Kidney (tissue), 14 donors: ENCODE results near the gene SLFNL1. TPM values are rescaled to one million over a fixed set of nuclear protein-coding genes. Genes with fewer than 3 reads are reported as not detected.

Experiments
- DNase-seq, 5 donors: peaks; one replicate each; pipeline ENCODE4 v3.0.0-alpha.2; 2013 to 2020
- FAIRE-seq: peaks from 2 replicates; lab custom pipeline; 2012; peaks lifted over from hg19 to GRCh38; lab: Jason Lieb, UNC
- H3K27ac ChIP-seq, 2 donors: one replicate each; pipeline ENCODE4 v1.7.0; 2013; ENCODE audit warnings: low read depth in 2 of 2, low read length in 2 of 2, inconsistent platforms in 1 of 2
- H3K27me3 ChIP-seq: one replicate; pipeline ENCODE4 v1.7.1; 2013; ENCODE audit warnings: low read length, inconsistent platforms; ENCODE audit not compliant: control insufficient read depth, insufficient read depth
- H3K36me3 ChIP-seq, 3 donors: one replicate each; pipeline versions ENCODE4 v1.7.0 to v1.7.1; 2013; ENCODE audit warnings: low read length in 3 of 3, control low read depth in 1 of 3, inconsistent platforms in 1 of 3; ENCODE audit not compliant: insufficient read depth in 3 of 3, control insufficient read depth in 2 of 3
- H3K4me1 ChIP-seq, 3 donors: one replicate each; pipeline versions ENCODE4 v1.7.0 to v1.7.1; 2013; ENCODE audit warnings: low read length in 3 of 3, inconsistent platforms in 1 of 3, low read depth in 1 of 3; ENCODE audit not compliant: control insufficient read depth in 2 of 3, insufficient read depth in 2 of 3
- H3K4me3 ChIP-seq, 3 donors: one replicate each; pipeline versions ENCODE4 v1.7.0 to v1.8.1; 2013; ENCODE audit warnings: low read length in 3 of 3, control low read depth in 1 of 3, inconsistent platforms in 1 of 3
- H3K9ac ChIP-seq, 3 donors: one replicate each; pipeline versions ENCODE4 v1.7.0 to v1.7.1; 2013; ENCODE audit warnings: low read length in 3 of 3, control low read depth in 1 of 3, inconsistent platforms in 1 of 3
- H3K9me3 ChIP-seq, 3 donors: one replicate each; pipeline versions ENCODE4 v1.7.0 to v1.7.1; 2013; ENCODE audit warnings: low read length in 3 of 3, control low read depth in 1 of 3, inconsistent platforms in 1 of 3; ENCODE audit not compliant: control insufficient read depth in 2 of 3, insufficient read depth in 1 of 3
- CTCF ChIP-seq: IDR thresholded peaks from 3 replicates; pipeline ENCODE4 v1.5.1; 2012; ENCODE audit warnings: mild to moderate bottlenecking, moderate library complexity, borderline replicate concordance; ENCODE audit not compliant: insufficient read depth; ENCODE audit errors: extremely low read depth
- intact Hi-C: fragments of 100-400 bp; cut with DNase I; formaldehyde crosslinking; loops from one replicate; pipeline ENCODE4 v1.11.1; 2022
- polyA plus RNA-seq: library from polyadenylated mRNA; stranded (reverse); fragments of 350-450 nt; fragmentation: Illumina TruSeq; extraction: RNeasy Lipid Tissue Mini Kit (QIAGEN cat#74804); gene quantifications from one replicate; pipeline ENCODE4 v1.2.3, GENCODE V29; 2014; ENCODE audit warnings: low read depth, low replicate concordance; ENCODE audit not compliant: insufficient read depth
- total RNA-seq: library from RNA; stranded (reverse); fragmentation: NEBNext Ultra II Directional; extraction: Animal tissue kit (Norgen Biotek cat#: 25700); gene quantifications from one replicate; pipeline ENCODE4 v1.2.1, GENCODE V29; 2021
- donor health status: control.
- donor health status: control.
- donor health status: control.
- donor health status: control.
- donor health status: control.
- donor health status: DM: yes; HTN: yes; CAD: no.
- donor health status: Normal renal cell carcinoma (clear cell type).

Gene SLFNL1
- total and polyA plus RNA-seq, 2 donors from 2014 or later: 0.32 to 0.50 TPM

- H3K27me3 ChIP-seq: no peaks in the 10 kb centered on the region
- no peak overlapping the region for H3K4me3 ChIP-seq
- H3K9me3 ChIP-seq: no peaks in the 10 kb centered on the region
- no peak for TF ChIP-seq CTCF
- no peak overlapping the region for H3K27ac ChIP-seq
- no peak overlapping the region for H3K9ac ChIP-seq
- FAIRE-seq (no peak), DNase-seq (no peak)
- H3K36me3 ChIP-seq: no peaks in the 10 kb centered on the region
- intact Hi-C loops: no loop called here
- H3K4me1 ChIP-seq: no peaks in the 10 kb centered on the region
These were observed 55.1 kb downstream of the SLFNL1 start for GRCh38 chr1:40966417-40966816.

Other genes with a start within 250 kb of the SLFNL1 start
- gene KCNQ4, start 237.9 kb downstream of the SLFNL1 start, total RNA-seq: 1.2 TPM
- 0.65 TPM for gene KCNQ4, start 237.9 kb downstream of the SLFNL1 start, polyA plus RNA-seq
- 78.6 TPM for gene CITED4, start 159.4 kb downstream of the SLFNL1 start, total RNA-seq
- 21.7 TPM for gene CITED4, start 159.4 kb downstream of the SLFNL1 start, polyA plus RNA-seq
- gene CTPS1, start 42.0 kb downstream of the SLFNL1 start, total RNA-seq: 23.8 TPM
- gene CTPS1, start 42.0 kb downstream of the SLFNL1 start, polyA plus RNA-seq: 8.8 TPM
- gene SCMH1, start 220.6 kb upstream of the SLFNL1 start, total RNA-seq: 58.3 TPM
- 26.4 TPM for gene SCMH1, start 220.6 kb upstream of the SLFNL1 start, polyA plus RNA-seq